H1 (cell line): ENCODE measurements around the gene FMNL2. TPM values are rescaled to one million over a fixed set of nuclear protein-coding genes. Genes with fewer than 3 reads are reported as not detected.

Experiments used
- BCL11A ChIP-seq, 2 experiments: IDR thresholded peaks; one replicate each; pipeline ENCODE4 v1.6.1; 2011; ENCODE audit warnings: low read depth in 2 of 2, low read length in 2 of 2, mild to moderate bottlenecking in 2 of 2
- CBX5 ChIP-seq: fragments of 300-800, 300-1000 bp; sonication (generic); IDR thresholded peaks from 2 replicates; pipeline ENCODE4 v1.7.1; 2016; ENCODE audit warnings: antibody characterized with exemption, low read length, low read depth
- CHD7 ChIP-seq: fragments of 300-600 bp; sonication (generic); IDR thresholded peaks from 2 replicates; pipeline ENCODE4 v1.7.1; 2012; ENCODE audit warnings: low read length, moderate library complexity, mild to moderate bottlenecking, inconsistent platforms; ENCODE audit not compliant: insufficient replicate concordance
- FOSL1 ChIP-seq: IDR thresholded peaks from 2 replicates; pipeline ENCODE4 v1.6.1; 2011; ENCODE audit warnings: mild to moderate bottlenecking, low read depth, low read length, moderate library complexity; ENCODE audit not compliant: insufficient read depth
- KDM1A ChIP-seq: fragments of 200-600, 300-600 bp; sonication (generic); IDR thresholded peaks from 2 replicates; pipeline ENCODE4 v1.7.1; 2016; ENCODE audit warnings: mild to moderate bottlenecking, low read length, borderline replicate concordance
- KDM4A ChIP-seq: IDR thresholded peaks from one replicate; pipeline ENCODE4 v1.7.1; 2012; ENCODE audit warnings: low read depth, mild to moderate bottlenecking, moderate library complexity, low read length, inconsistent platforms; ENCODE audit not compliant: severe bottlenecking
- NRF1 ChIP-seq: IDR thresholded peaks from 2 replicates; pipeline ENCODE4 v1.6.1; 2011; ENCODE audit warnings: mild to moderate bottlenecking, low read depth, low read length, improper control_type of control experiment
- RXRA ChIP-seq: IDR thresholded peaks from 2 replicates; pipeline ENCODE4 v1.6.1; 2011; ENCODE audit warnings: low read depth, mild to moderate bottlenecking, low read length, moderate library complexity; ENCODE audit not compliant: insufficient read depth
- SAP30 ChIP-seq: fragments of 300-600 bp; sonication (generic); IDR thresholded peaks from 2 replicates; pipeline ENCODE4 v1.7.1; 2012; ENCODE audit warnings: low read length, moderate library complexity, mild to moderate bottlenecking, inconsistent platforms; ENCODE audit not compliant: insufficient read depth, insufficient replicate concordance
- SP4 ChIP-seq: IDR thresholded peaks from 2 replicates; pipeline ENCODE4 v1.6.1; 2012; ENCODE audit warnings: low read length, inconsistent platforms
- YY1 ChIP-seq: IDR thresholded peaks from 2 replicates; pipeline ENCODE4 v1.6.1; 2011; ENCODE audit warnings: low read depth, mild to moderate bottlenecking, low read length
- polyA plus RNA-seq, 7 experiments: library from polyadenylated mRNA; depleted of rRNA in 3 of 7; stranded (reverse) in 5 of 7; unstranded in 2 of 7; fragments of >200 nt in 5 of 7; fragments of 200-250 nt in 2 of 7; gene quantifications; 1 replicate in 5 of 7; 2 replicates in 1 of 7; 4 replicates in 1 of 7; pipeline versions ENCODE4 v1.2.1 to v1.2.3, GENCODE V29; 2011 to 2013; ENCODE audit warnings: missing spikeins in 2 of 7, mixed read lengths in 2 of 7
- total RNA-seq: library from RNA; stranded (reverse); fragmentation: NEBNext Ultra II Directional; extraction: Animal tissue kit (Norgen Biotek cat#: 25700); gene quantifications from 2 replicates; pipeline ENCODE4 v1.2.1, GENCODE V29; 2021
- TF ChIP-seq, protein P1 (sequence below): IDR thresholded peaks from 2 replicates; pipeline ENCODE4 v1.6.1; 2012; ENCODE audit warnings: inconsistent platforms

FMNL2 gene
- total and polyA plus RNA-seq, 2 of the 8 experiments (the other 6 are each of a cell fraction or from before 2014, with no cell fraction given) = 15.5 to 45.1 TPM

- no peak for TF ChIP-seq CHD7
- TF ChIP-seq SP4 = no peak
- TF ChIP-seq, protein P1, sequence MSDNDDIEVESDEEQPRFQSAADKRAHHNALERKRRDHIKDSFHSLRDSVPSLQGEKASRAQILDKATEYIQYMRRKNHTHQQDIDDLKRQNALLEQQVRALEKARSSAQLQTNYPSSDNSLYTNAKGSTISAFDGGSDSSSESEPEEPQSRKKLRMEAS = no peak
- TF ChIP-seq RXRA = no peak
- TF ChIP-seq YY1 = no peak
- no peak for TF ChIP-seq BCL11A (IDR thresholded peaks at IDR 0.05; ENCODE audit: low read depth in 2 of 2, low read length in 2 of 2)
- TF ChIP-seq KDM4A = no peak
- no peak for TF ChIP-seq KDM1A
- no peak for TF ChIP-seq NRF1
- TF ChIP-seq SAP30 = no peak
- TF ChIP-seq CBX5 = no peak
- no peak for TF ChIP-seq FOSL1
- TF ChIP-seq, all 59 proteins: peak for 0
These were observed 214.0 kb downstream of the FMNL2 start (continued) for GRCh38 chr2:152548996-152549395.
